Kidney epithelial cell (primary cell): Measurements from ENCODE around the gene HOXB6. TPM values are rescaled to one million over a fixed set of nuclear protein-coding genes. Genes with fewer than 3 reads are reported as not detected.

Source experiments
- DNase-seq: peaks from one replicate; pipeline ENCODE4 v3.0.0-alpha.2; 2010; ENCODE audit warnings: low read depth
- H3K27me3 ChIP-seq: 2 replicates; pipeline ENCODE4 v1.6.0; 2011; ENCODE audit warnings: low read length; ENCODE audit not compliant: control insufficient read depth, insufficient read depth
- H3K36me3 ChIP-seq: 2 replicates; pipeline ENCODE4 v1.5.1; 2011; ENCODE audit warnings: low read length; ENCODE audit not compliant: control insufficient read depth, insufficient read depth
- H3K4me3 ChIP-seq: 2 replicates; pipeline ENCODE4 v1.5.1; 2011; ENCODE audit warnings: low read depth, mild to moderate bottlenecking, control low read depth, low read length
- CTCF ChIP-seq: IDR thresholded peaks from 2 replicates; pipeline ENCODE4 v1.5.1; 2011; ENCODE audit warnings: mild to moderate bottlenecking, moderate library complexity, low read length, control low read depth, inconsistent platforms; ENCODE audit not compliant: insufficient read depth, poor library complexity, severe bottlenecking
- total RNA-seq: library from RNA; depleted of rRNA; stranded (reverse); fragments of >200 nt; gene quantifications from 2 replicates; pipeline ENCODE4 v1.2.3, GENCODE V29; 2015

Gene HOXB6
- total RNA-seq, 1 donor from 2014 or later, result 30.7 TPM

DNA sequence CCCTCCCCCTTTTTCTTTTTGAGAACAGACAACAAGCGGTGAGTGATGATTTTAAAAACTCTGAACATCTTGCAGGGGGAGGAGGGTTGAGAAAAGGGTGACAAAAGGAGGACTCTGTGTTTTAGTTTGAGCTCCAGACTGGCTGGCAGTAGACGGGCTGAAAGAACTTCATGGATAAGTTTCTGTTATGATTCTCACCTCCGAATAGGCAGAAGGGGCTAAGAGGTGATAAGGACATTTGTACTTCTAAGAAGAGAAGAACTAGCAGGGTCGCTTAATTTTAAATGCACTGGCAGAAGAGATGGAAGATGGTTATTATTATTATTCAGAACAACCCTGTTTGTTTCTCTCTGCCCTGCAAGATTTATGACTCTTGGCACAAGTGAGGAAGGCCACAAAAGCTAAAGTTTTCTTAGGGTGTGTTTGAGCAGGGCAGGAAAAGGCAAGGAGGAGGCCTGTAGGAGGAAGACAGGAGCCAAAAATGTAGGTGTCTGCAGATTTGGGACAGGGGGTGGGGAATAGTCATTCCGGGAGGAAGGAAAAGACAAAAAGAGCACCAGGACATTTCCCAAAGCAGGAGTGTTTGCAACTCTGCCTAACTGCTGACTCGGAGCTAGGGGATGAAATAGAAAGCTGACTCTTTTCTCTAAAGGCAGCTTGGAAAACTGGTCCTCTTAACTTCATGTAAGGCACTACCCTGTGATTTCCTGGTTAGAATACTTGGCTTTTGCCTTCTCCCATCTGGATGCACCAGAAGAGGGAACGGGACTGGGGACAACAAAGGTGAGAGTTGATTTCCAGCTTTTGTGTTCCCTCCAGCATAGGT lies 48.0 kb downstream of the HOXB6 start:
- H3K36me3 ChIP-seq, result peaks cover 6% of the 10 kb centered on the region
- H3K27me3 ChIP-seq, result no peaks in the 10 kb centered on the region
- no peak for TF ChIP-seq CTCF
- DNase-seq, result no peak
- H3K4me3 ChIP-seq, result peak overlapping the region; percentile 8

- TF ChIP-seq CTCF, result no peak
- Histone ChIP-seq H3K4me3 (peak overlapping the region; percentile 54), H3K36me3 (peaks cover 6% of the 10 kb centered on the region), H3K27me3 (no peaks in the 10 kb centered on the region)
- DNase-seq, result no peak
Observed at GRCh38 chr17:48556229-48556575, 48.6 kb downstream of the HOXB6 start.

DNA sequence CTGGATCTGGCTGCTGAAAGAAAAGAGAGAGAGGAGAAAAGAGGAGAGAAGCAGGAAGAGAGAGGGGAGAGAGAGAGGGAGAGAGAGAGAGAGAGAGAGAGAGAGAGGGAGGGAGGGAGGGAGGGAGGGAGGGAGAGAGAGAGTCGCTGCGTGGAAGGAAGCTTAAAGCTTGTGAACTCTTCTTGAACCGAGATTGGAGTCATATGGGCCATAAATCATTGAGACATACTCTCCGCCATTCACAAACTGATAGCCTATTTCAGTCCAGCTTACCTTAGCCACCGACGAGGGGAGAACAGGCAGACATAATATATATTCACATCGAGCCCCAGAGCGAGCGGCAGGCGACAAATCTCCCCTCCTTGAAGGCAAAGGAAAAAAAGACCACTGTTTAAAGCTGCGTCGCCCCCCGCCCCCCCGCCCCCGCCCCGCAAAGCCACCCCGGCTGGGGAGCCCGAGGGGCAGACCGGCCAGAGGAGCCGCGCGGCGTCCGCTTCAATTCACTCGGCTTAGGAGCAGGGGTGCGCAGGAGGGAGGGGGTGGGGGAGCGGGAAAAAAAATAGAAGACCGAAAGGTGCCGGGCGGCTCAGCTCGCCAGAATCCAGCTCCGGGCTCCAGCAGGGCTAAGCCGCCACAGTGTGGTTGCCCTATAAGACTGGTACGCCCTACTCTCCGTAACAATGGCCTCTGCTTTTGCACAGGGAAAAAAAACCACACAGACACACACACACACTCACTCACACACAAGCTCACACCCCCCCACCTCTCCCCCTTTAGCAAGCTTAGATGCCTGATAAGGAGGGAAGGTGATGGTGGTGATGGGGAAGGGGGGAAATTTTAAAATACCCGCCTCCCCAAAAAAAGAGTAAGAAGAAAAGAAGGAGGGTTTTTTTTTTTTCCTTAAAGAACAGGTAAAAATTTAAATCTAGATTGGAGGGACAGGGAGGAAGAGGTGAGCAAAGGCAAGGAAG lies 49.2 kb downstream of the HOXB6 start:
- H3K27me3 ChIP-seq, result no peaks in the 10 kb centered on the region
- peak; percentile 90 for DNase-seq
- peak overlapping the region; percentile 54 for H3K4me3 ChIP-seq
- TF ChIP-seq CTCF, result no peak
- H3K36me3 ChIP-seq, result peaks cover 7% of the 10 kb centered on the region

- H3K36me3 ChIP-seq, result peaks cover 8% of the 10 kb centered on the region
- H3K27me3 ChIP-seq, result no peaks in the 10 kb centered on the region
- no peak for TF ChIP-seq CTCF
- peak overlapping the region; percentile 54 for H3K4me3 ChIP-seq
- DNase-seq, result no peak
Observed at GRCh38 chr17:48554412-48555257, 50.2 kb downstream of the HOXB6 start.

GRCh38 chr17:48553826-48554225 lies 51.0 kb downstream of the HOXB6 start:
- H3K36me3 ChIP-seq, result peaks cover 8% of the 10 kb centered on the region
- TF ChIP-seq CTCF, result no peak
- no peak for DNase-seq
- no peaks in the 10 kb centered on the region for H3K27me3 ChIP-seq
- peak overlapping the region; percentile 54 for H3K4me3 ChIP-seq
